22Rv1 (cell line): ENCODE data around the gene SERPINE1.

Experiments
- CTCF ChIP-seq: fragments of 450-650 bp; IDR thresholded peaks from 2 replicates; pipeline ENCODE4 v1.5.1; 2017; ENCODE audit warnings: mild to moderate bottlenecking
- ZFX ChIP-seq: fragments of 450-650 bp; IDR thresholded peaks from 2 replicates; pipeline ENCODE4 v1.6.1; 2017; ENCODE audit warnings: antibody characterized with exemption, borderline replicate concordance

GRCh38 chr7:101112233-101112632, 14.7 kb upstream of the SERPINE1 start:
- TF ChIP-seq CTCF (no peak), ZFX (no peak)
